Neural cell (in vitro differentiated cells): ENCODE results near the gene KIAA0513. TPM values are rescaled to one million over a fixed set of nuclear protein-coding genes. Genes with fewer than 3 reads are reported as not detected.

Source experiments
- H2AFZ ChIP-seq: fragments of 200-600, 300-800 bp; sonication (generic), shearing (Covaris generic); 2 replicates; pipeline ENCODE4 v1.6.0; 2014; ENCODE audit warnings: low read depth, mild to moderate bottlenecking, antibody characterized with exemption, low read length, moderate library complexity
- H3F3A ChIP-seq: fragments of 200-600 bp; shearing (Covaris generic); 2 replicates; pipeline ENCODE4 v1.6.1; 2016; ENCODE audit warnings: mild to moderate bottlenecking, moderate library complexity, mixed read lengths, antibody characterized with exemption, low read length; ENCODE audit not compliant: insufficient read depth, poor library complexity, severe bottlenecking
- H3K27ac ChIP-seq: fragments of 200-600, 300-800 bp; sonication (generic), shearing (Covaris generic); 2 replicates; pipeline ENCODE4 v1.5.1; 2014; ENCODE audit warnings: mild to moderate bottlenecking, low read length, moderate library complexity
- H3K27me3 ChIP-seq: fragments of 300-800, 200-600 bp; sonication (generic), shearing (Covaris generic); 2 replicates; pipeline ENCODE4 v1.6.0; 2014; ENCODE audit warnings: mild to moderate bottlenecking, low read depth, low read length, moderate library complexity; ENCODE audit not compliant: insufficient read depth
- H3K36me3 ChIP-seq: fragments of 300-800, 200-600 bp; sonication (generic), shearing (Covaris generic); 2 replicates; pipeline ENCODE4 v1.5.1; 2014; ENCODE audit warnings: mild to moderate bottlenecking, antibody characterized with exemption, low read length, moderate library complexity; ENCODE audit not compliant: insufficient read depth
- H3K4me2 ChIP-seq: fragments of 300-800, 200-600 bp; sonication (generic), shearing (Covaris generic); 2 replicates; pipeline ENCODE4 v1.6.0; 2014; ENCODE audit warnings: mild to moderate bottlenecking, low read length
- H3K4me3 ChIP-seq: fragments of 300-800, 200-600 bp; sonication (generic), shearing (Covaris generic); 2 replicates; pipeline ENCODE4 v1.5.1; 2014; ENCODE audit warnings: mild to moderate bottlenecking, low read length, moderate library complexity
- H3K79me2 ChIP-seq: fragments of 200-600 bp; shearing (Covaris generic); replicated peaks from 2 replicates; pipeline ENCODE4 v1.6.0; 2014; ENCODE audit warnings: mild to moderate bottlenecking, low read length, moderate library complexity; ENCODE audit not compliant: insufficient read depth
- H3K9ac ChIP-seq: fragments of 300-800, 200-600 bp; sonication (generic), shearing (Covaris generic); 2 replicates; pipeline ENCODE4 v1.6.1; 2016; ENCODE audit warnings: mild to moderate bottlenecking, low read length, mixed read lengths
- H3K9me2 ChIP-seq: fragments of 200-600 bp; shearing (Covaris generic); 2 replicates; pipeline ENCODE4 v1.6.1; 2016; ENCODE audit warnings: mild to moderate bottlenecking, low read length, mixed read lengths; ENCODE audit not compliant: insufficient read depth
- H3K9me3 ChIP-seq: fragments of 200-600, 300-800 bp; sonication (generic), shearing (Covaris generic); 2 replicates; pipeline ENCODE4 v1.6.1; 2016; ENCODE audit warnings: mild to moderate bottlenecking, mixed run types, low read length, moderate library complexity, mixed read lengths
- H4K20me1 ChIP-seq: fragments of 200-600 bp; shearing (Covaris generic); 2 replicates; pipeline ENCODE4 v1.6.1; 2016; ENCODE audit warnings: mild to moderate bottlenecking, mixed run types; ENCODE audit not compliant: insufficient read depth
- CTCF ChIP-seq: fragments of 450-650 bp; IDR thresholded peaks from 2 replicates; pipeline ENCODE4 v1.5.1; 2014; ENCODE audit warnings: antibody characterized with exemption, mild to moderate bottlenecking, moderate library complexity; ENCODE audit not compliant: poor library complexity, severe bottlenecking
- EP300 ChIP-seq: fragments of 450-650 bp; conservative IDR thresholded peaks from 2 replicates; pipeline ENCODE4 v1.6.1; 2014; ENCODE audit warnings: antibody characterized with exemption, mild to moderate bottlenecking, moderate library complexity; ENCODE audit not compliant: poor library complexity, severe bottlenecking
- EZH2 ChIP-seq: fragments of 200-600, 300-800 bp; shearing (Covaris generic), sonication (generic); IDR thresholded peaks from 2 replicates; pipeline ENCODE4 v1.6.1; 2014; ENCODE audit warnings: antibody characterized with exemption, low read length, borderline replicate concordance, mild to moderate bottlenecking; ENCODE audit not compliant: insufficient read depth, poor library complexity, severe bottlenecking
- MXI1 ChIP-seq: fragments of 450-650 bp; conservative IDR thresholded peaks from 2 replicates; pipeline ENCODE4 v1.6.1; 2014; ENCODE audit warnings: antibody characterized with exemption, mild to moderate bottlenecking; ENCODE audit not compliant: poor library complexity, severe bottlenecking
- POLR2AphosphoS5 ChIP-seq: IDR thresholded peaks from 2 replicates; pipeline ENCODE4 v1.6.1; 2012
- RAD21 ChIP-seq: fragments of 450-650 bp; conservative IDR thresholded peaks from 2 replicates; pipeline ENCODE4 v1.6.1; 2014; ENCODE audit warnings: antibody characterized with exemption, mild to moderate bottlenecking, moderate library complexity
- REST ChIP-seq: IDR thresholded peaks from 2 replicates; pipeline ENCODE4 v1.6.1; 2012; ENCODE audit warnings: borderline replicate concordance
- SMC3 ChIP-seq: fragments of 450-650 bp; conservative IDR thresholded peaks from 2 replicates; pipeline ENCODE4 v1.6.1; 2014; ENCODE audit warnings: antibody characterized with exemption, mild to moderate bottlenecking, moderate library complexity; ENCODE audit not compliant: poor library complexity
- TAF1 ChIP-seq: IDR thresholded peaks from 2 replicates; pipeline ENCODE4 v1.6.1; 2012; ENCODE audit warnings: low read depth
- polyA plus RNA-seq: library from polyadenylated mRNA; depleted of rRNA; stranded (reverse); fragments of >200 nt; gene quantifications from 2 replicates; pipeline ENCODE4 v1.2.3, GENCODE V29; 2014

The KIAA0513 gene
- polyA plus RNA-seq, 1 donor from 2014 or later: 18.9 TPM

- H3K27ac ChIP-seq: no peak overlapping the region
- H4K20me1 ChIP-seq: no peaks in the 10 kb centered on the region
- no peak overlapping the region for H3K4me3 ChIP-seq
- H3K9me2 ChIP-seq: no peaks in the 10 kb centered on the region
- H3K36me3 ChIP-seq: no peaks in the 10 kb centered on the region
- H3K9me3 ChIP-seq: peaks cover 6% of the 10 kb centered on the region
- TF ChIP-seq EZH2 (no peak), CTCF (no peak), REST (no peak), SMC3 (no peak), EP300 (no peak), RAD21 (no peak), TAF1 (no peak), MXI1 (no peak), POLR2AphosphoS5 (no peak)
- H3K9ac ChIP-seq: no peak overlapping the region
- no peaks in the 10 kb centered on the region for H3K27me3 ChIP-seq
- no peak overlapping the region for H2AFZ ChIP-seq
- no peaks in the 10 kb centered on the region for H3K79me2 ChIP-seq
- no peak overlapping the region for H3K4me2 ChIP-seq
- no peaks in the 10 kb centered on the region for H3F3A ChIP-seq
These were observed 19.6 kb downstream of the KIAA0513 start for GRCh38 chr16:85046931-85047866.

GRCh38 chr16:85047867-85048455, 20.4 kb downstream of the KIAA0513 start:
- Histone ChIP-seq H4K20me1 (no peaks in the 10 kb centered on the region), H3K4me3 (no peak overlapping the region), H3K9ac (no peak overlapping the region), H3K4me2 (no peak overlapping the region), H3F3A (no peaks in the 10 kb centered on the region), H3K79me2 (no peaks in the 10 kb centered on the region), H3K9me2 (no peaks in the 10 kb centered on the region), H3K36me3 (no peaks in the 10 kb centered on the region), H2AFZ (no peak overlapping the region), H3K27ac (no peak overlapping the region), H3K27me3 (no peaks in the 10 kb centered on the region), H3K9me3 (peaks cover 6% of the 10 kb centered on the region)
- no peak for TF ChIP-seq REST
- no peak for TF ChIP-seq RAD21
- TF ChIP-seq MXI1: no peak
- TF ChIP-seq EP300: no peak
- TF ChIP-seq CTCF: no peak
- no peak for TF ChIP-seq EZH2
- no peak for TF ChIP-seq SMC3
- no peak for TF ChIP-seq POLR2AphosphoS5
- no peak for TF ChIP-seq TAF1
